ENCODE results near the gene SLC6A13. TPM values are rescaled to one million over a fixed set of nuclear protein-coding genes. Genes with fewer than 3 reads are reported as not detected.

The SLC6A13 gene
- total RNA-seq, 4 donors from 2014 or later = 5.0 to 24.9 (median 8.8) TPM

DNA sequence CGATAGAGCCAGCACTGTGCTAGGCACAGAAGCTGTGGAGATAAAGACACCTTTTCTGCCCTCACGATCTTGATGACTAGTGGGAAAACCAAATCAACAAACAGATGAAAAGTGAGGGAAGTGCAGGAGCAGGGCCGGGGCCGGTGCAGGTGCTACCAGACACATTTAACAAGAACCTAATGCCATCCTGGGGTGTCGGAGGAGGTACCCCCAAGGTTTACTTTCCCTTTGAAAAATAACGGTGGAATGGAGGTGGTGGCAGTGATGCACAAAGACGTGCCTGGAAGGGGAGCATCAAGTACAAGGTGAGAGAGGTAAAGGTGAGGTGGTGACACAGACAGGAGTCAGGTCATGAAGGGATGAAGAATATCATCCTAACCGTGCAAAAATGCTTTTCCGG, 22.1 kb downstream of the SLC6A13 start:
- WGBS, 2 donors = 93 to 96% methylated on average over 9 of the region's 9 CpGs
- Histone ChIP-seq H3K4me3 (replicated peaks in 1 of 3) (no peak overlapping the region), H3K36me3 (no peaks in the 10 kb centered on the region), H3K4me1 (no peaks in the 10 kb centered on the region), H3K27ac (no peak overlapping the region), H3K9me3 (no peaks in the 10 kb centered on the region), H3K27me3 (no peaks in the 10 kb centered on the region)
- no peak for DNase-seq
- TF ChIP-seq POLR2A (IDR thresholded peaks at IDR 0.05) = no peak
- TF ChIP-seq, protein P1, sequence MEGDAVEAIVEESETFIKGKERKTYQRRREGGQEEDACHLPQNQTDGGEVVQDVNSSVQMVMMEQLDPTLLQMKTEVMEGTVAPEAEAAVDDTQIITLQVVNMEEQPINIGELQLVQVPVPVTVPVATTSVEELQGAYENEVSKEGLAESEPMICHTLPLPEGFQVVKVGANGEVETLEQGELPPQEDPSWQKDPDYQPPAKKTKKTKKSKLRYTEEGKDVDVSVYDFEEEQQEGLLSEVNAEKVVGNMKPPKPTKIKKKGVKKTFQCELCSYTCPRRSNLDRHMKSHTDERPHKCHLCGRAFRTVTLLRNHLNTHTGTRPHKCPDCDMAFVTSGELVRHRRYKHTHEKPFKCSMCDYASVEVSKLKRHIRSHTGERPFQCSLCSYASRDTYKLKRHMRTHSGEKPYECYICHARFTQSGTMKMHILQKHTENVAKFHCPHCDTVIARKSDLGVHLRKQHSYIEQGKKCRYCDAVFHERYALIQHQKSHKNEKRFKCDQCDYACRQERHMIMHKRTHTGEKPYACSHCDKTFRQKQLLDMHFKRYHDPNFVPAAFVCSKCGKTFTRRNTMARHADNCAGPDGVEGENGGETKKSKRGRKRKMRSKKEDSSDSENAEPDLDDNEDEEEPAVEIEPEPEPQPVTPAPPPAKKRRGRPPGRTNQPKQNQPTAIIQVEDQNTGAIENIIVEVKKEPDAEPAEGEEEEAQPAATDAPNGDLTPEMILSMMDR (IDR thresholded peaks at IDR 0.05) = no peak
- intact Hi-C loops (cut with DNase I) = no loop called here

DNA sequence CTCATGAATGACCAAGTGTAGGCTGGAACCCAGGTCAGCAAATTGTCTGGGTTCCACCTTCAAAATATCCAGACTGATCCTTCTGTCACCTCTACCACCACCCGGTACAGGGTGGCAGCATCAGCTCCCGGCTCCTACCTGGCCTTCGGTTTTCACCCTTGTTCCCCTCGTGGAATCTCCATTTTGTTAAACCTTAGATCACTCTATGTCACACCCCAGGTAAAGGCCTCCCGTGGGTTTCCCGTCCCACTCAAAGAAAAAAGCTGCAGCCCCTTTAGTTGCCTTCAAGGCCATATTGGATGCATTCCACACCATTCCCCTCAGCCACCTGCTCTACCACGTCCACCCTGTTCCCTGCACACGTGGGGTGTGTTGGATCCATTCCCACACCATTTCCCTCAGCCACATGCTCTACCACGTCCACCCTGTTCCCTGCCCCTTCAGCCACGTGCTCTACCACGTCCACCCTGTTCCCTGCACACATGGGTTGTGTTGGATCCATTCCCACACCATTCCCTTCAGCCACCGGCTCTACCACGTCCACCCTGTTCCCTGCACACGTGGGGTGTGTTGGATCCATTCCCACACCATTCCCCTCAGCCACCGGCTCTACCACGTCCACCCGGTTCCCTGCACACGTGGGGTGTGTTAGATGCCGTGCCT, 23.8 kb downstream of the SLC6A13 start:
- DNase-seq = no peak
- H3K9me3 ChIP-seq = no peaks in the 10 kb centered on the region

DNA sequence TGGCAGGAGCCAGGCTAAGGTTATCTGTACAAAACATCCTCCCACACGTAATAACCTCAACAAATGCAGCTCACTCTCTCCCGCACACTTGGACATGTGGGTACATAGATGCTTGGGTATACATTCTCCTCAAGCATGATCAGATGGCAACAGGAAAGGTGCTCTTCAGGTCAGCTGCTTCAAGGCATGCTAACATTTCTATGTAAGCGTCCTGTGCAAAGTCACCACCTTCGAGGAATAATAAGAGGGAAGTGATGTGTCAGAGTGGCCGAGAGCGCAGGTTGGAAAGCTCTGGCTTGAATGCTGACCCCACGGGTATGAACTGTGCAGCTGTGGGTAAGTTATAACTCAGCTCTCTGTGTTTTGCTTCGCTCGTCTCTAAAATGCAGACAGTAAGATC, 24.5 kb downstream of the SLC6A13 start:
- intact Hi-C loops (cut with DNase I) = no loop called here
- WGBS, 2 donors = 94% methylated on average over 9 of the region's 9 CpGs

More for the DNA sequence above, 23.8 kb downstream of the SLC6A13 start:
- Histone ChIP-seq H3K27ac (no peak overlapping the region), H3K36me3 (no peaks in the 10 kb centered on the region), H3K4me3 (replicated peaks in 1 of 3) (no peak overlapping the region), H3K4me1 (no peaks in the 10 kb centered on the region), H3K27me3 (no peaks in the 10 kb centered on the region)
- TF ChIP-seq, protein P1 (IDR thresholded peaks at IDR 0.05) = no peak
- 77 to 80% methylated on average over 19 of the region's 19 CpGs for WGBS, 2 donors
- intact Hi-C loops (cut with DNase I) = no loop called here

DNA sequence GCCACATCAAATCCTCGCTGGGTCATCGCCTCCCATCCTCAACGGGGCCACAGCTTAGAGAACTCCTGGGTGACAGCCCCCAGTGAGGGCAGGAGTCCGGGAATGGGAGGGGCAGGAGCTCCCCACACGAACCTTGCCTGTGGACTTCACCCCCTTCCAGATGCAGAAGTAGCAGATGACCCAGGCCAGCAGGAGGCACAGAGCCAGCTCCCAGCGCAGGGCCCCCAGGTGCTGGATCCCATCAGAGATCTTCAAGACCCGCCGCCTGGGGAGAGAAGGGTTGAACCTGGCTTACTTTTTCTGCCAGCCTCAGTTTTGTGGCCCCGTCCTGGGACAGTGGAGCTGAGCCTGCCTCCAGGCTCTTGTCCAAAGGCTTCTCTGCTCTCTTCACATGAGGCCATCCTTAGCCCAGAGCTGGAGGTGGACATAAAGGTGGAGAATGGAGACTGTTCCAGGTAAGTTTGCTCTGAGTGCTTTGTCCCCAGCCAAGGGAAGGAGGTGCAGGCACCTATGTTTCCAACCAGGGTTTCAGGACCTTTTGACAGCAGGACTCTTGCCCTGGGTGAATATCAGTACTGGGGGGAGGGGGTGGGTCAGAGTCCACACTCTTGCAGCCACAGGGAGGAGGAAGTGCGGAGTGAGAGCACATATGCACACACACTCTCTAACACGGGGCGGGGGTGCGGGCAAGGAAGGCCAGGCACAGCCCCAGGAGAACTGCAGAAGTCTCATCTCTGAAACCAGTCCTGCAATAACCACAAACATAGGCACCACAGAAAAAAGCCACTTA, 25.4 kb downstream of the SLC6A13 start:
- intact Hi-C loops (cut with DNase I) = no loop called here

More for the DNA sequence above, 24.5 kb downstream of the SLC6A13 start:
- TF ChIP-seq POLR2A (IDR thresholded peaks at IDR 0.05) = no peak
- TF ChIP-seq, protein P1 (IDR thresholded peaks at IDR 0.05) = no peak
- H3K9me3 ChIP-seq = no peaks in the 10 kb centered on the region
- peaks cover 0 to 7% of the 10 kb centered on the region in 2 donors for H3K4me1 ChIP-seq
- no peak overlapping the region for H3K27ac ChIP-seq
- no peaks in the 10 kb centered on the region for H3K27me3 ChIP-seq
- no peaks in the 10 kb centered on the region for H3K36me3 ChIP-seq
- H3K4me3 ChIP-seq (replicated peaks in 1 of 3) = no peak overlapping the region
- DNase-seq = no peak

More for the DNA sequence above, 25.4 kb downstream of the SLC6A13 start:
- Histone ChIP-seq H3K27ac (no peak overlapping the region), H3K4me3 (replicated peaks in 1 of 3) (no peak overlapping the region), H3K4me1 (peaks cover 0 to 12% of the 10 kb centered on the region in 2 donors), H3K27me3 (no peaks in the 10 kb centered on the region), H3K9me3 (no peaks in the 10 kb centered on the region), H3K36me3 (no peaks in the 10 kb centered on the region)
- DNase-seq = no peak
- no peak for TF ChIP-seq POLR2A (IDR thresholded peaks at IDR 0.05)
- TF ChIP-seq, protein P1 (IDR thresholded peaks at IDR 0.05) = no peak
- WGBS, 2 donors = 91 to 93% methylated on average over 13 of the region's 13 CpGs
